AG09319 (cell line): ENCODE results near the gene BFSP1.

Experiments
- DNase-seq: peaks from one replicate; pipeline ENCODE4 v3.0.0-alpha.2; 2010; ENCODE audit warnings: low read depth; ENCODE audit errors: extremely low read depth
- CTCF ChIP-seq: IDR thresholded peaks from 2 replicates; pipeline ENCODE4 v1.5.1; 2011; ENCODE audit warnings: low read depth, mild to moderate bottlenecking, inconsistent platforms, low read length, moderate library complexity

The BFSP1 gene

GRCh38 chr20:17497821-17498580 is 33.2 kb downstream of the BFSP1 start:
- no peak for TF ChIP-seq CTCF
- no peak for DNase-seq

- DNase-seq: no peak
- no peak for TF ChIP-seq CTCF
Measured at GRCh38 chr20:17495826-17496225, 35.4 kb downstream of the BFSP1 start.

- DNase-seq: no peak
- TF ChIP-seq CTCF: no peak
Measured at GRCh38 chr20:17494201-17494600, 37.0 kb downstream of the BFSP1 start.

GRCh38 chr20:17493173-17493572 is 38.0 kb downstream of the BFSP1 start:
- TF ChIP-seq CTCF: no peak

GRCh38 chr20:17491488-17491887 is 39.7 kb downstream of the BFSP1 start:
- no peak for TF ChIP-seq CTCF
- no peak for DNase-seq

More at GRCh38 chr20:17493173-17493572, 38.0 kb downstream of the BFSP1 start:
- DNase-seq: no peak

GRCh38 chr20:17491041-17491440 is 40.1 kb downstream of the BFSP1 start:
- no peak for DNase-seq
- no peak for TF ChIP-seq CTCF

GRCh38 chr20:17490501-17490900 is 40.7 kb downstream of the BFSP1 start:
- DNase-seq: no peak
- no peak for TF ChIP-seq CTCF
